Osteoblast (primary cell): ENCODE measurements around the gene SREK1. TPM values are rescaled to one million over a fixed set of nuclear protein-coding genes. Genes with fewer than 3 reads are reported as not detected.

Experiments
- DNase-seq: peaks from one replicate; pipeline ENCODE4 v3.0.0; 2011; ENCODE audit warnings: low spot score, mixed read lengths; ENCODE audit not compliant: insufficient read length; ENCODE audit errors: missing footprints
- H2AFZ ChIP-seq: 2 replicates; pipeline ENCODE4 v1.6.0; 2011; ENCODE audit warnings: mild to moderate bottlenecking, low read length
- H3K27ac ChIP-seq: 2 replicates; pipeline ENCODE4 v1.5.1; 2011; ENCODE audit warnings: mild to moderate bottlenecking, low read depth, low read length, moderate library complexity
- H3K27me3 ChIP-seq: 2 replicates; pipeline ENCODE4 v1.6.0; 2012; ENCODE audit warnings: mild to moderate bottlenecking, control low read depth, inconsistent platforms, low read length, moderate library complexity; ENCODE audit not compliant: insufficient read depth
- H3K36me3 ChIP-seq: 2 replicates; pipeline ENCODE4 v1.5.1; 2011; ENCODE audit warnings: mild to moderate bottlenecking, low read length, control low read depth, moderate library complexity; ENCODE audit not compliant: insufficient read depth
- H3K4me1 ChIP-seq: 2 replicates; pipeline ENCODE4 v1.5.1; 2011; ENCODE audit warnings: mild to moderate bottlenecking, low read length, control low read depth, moderate library complexity; ENCODE audit not compliant: insufficient read depth
- H3K4me2 ChIP-seq: 2 replicates; pipeline ENCODE4 v1.6.0; 2011; ENCODE audit warnings: mild to moderate bottlenecking, low read length; ENCODE audit not compliant: insufficient read depth
- H3K4me3 ChIP-seq: fragments of 200-600 bp; sonication (generic); 3 replicates; pipeline ENCODE4 v1.5.1; 2012; ENCODE audit warnings: mild to moderate bottlenecking, low read length, inconsistent platforms; ENCODE audit not compliant: insufficient read depth
- H3K79me2 ChIP-seq: 2 replicates; pipeline ENCODE4 v1.6.0; 2012; ENCODE audit warnings: mild to moderate bottlenecking, low read length, control low read depth, inconsistent platforms; ENCODE audit not compliant: insufficient read depth
- H3K9me3 ChIP-seq: 2 replicates; pipeline ENCODE4 v1.5.1; 2011; ENCODE audit warnings: low read depth, low read length, control low read depth
- H4K20me1 ChIP-seq: 2 replicates; pipeline ENCODE4 v1.6.0; 2012; ENCODE audit warnings: mild to moderate bottlenecking, low read length, control low read depth; ENCODE audit not compliant: insufficient read depth
- total RNA-seq: library from RNA; depleted of rRNA; stranded (reverse); fragments of >200 nt; gene quantifications from 2 replicates; pipeline ENCODE4 v1.2.3, GENCODE V29; 2012
- TF ChIP-seq, protein P1 (sequence below): IDR thresholded peaks from 2 replicates; pipeline ENCODE4 v1.5.1; 2011; ENCODE audit warnings: mild to moderate bottlenecking, low read depth, low read length, moderate library complexity; ENCODE audit errors: extremely low read depth

The SREK1 gene
- total RNA-seq, 1 donor = 86.5 TPM

DNA sequence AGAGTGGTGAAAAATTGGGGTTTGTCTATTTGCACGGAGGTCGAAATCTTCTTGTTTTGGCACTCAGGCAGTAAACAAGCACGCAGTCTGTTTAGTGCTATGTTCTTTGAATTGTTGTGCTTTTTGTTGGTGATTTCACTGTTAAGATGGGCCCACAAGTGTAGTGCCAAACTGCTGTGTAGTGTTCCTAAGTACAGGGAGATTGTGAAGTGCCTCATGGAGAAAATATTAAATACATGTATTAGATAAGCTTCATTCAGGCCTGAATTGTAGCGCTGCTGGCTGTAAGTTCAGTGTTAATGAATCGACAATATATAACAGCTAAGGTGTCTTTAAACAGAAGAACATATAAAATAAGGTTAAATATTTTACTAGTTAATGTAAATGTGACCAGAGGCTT, 17.3 kb downstream of the SREK1 start:
- H3K27me3 ChIP-seq = no peaks in the 10 kb centered on the region
- no peaks in the 10 kb centered on the region for H3K9me3 ChIP-seq
- no peaks in the 10 kb centered on the region for H3K4me1 ChIP-seq
- no peak for DNase-seq
- H3K36me3 ChIP-seq = peaks cover 73% of the 10 kb centered on the region
- H3K79me2 ChIP-seq = peaks cover 43% of the 10 kb centered on the region
- no peaks in the 10 kb centered on the region for H4K20me1 ChIP-seq
- H3K27ac ChIP-seq = no peak overlapping the region
- TF ChIP-seq, protein P1, sequence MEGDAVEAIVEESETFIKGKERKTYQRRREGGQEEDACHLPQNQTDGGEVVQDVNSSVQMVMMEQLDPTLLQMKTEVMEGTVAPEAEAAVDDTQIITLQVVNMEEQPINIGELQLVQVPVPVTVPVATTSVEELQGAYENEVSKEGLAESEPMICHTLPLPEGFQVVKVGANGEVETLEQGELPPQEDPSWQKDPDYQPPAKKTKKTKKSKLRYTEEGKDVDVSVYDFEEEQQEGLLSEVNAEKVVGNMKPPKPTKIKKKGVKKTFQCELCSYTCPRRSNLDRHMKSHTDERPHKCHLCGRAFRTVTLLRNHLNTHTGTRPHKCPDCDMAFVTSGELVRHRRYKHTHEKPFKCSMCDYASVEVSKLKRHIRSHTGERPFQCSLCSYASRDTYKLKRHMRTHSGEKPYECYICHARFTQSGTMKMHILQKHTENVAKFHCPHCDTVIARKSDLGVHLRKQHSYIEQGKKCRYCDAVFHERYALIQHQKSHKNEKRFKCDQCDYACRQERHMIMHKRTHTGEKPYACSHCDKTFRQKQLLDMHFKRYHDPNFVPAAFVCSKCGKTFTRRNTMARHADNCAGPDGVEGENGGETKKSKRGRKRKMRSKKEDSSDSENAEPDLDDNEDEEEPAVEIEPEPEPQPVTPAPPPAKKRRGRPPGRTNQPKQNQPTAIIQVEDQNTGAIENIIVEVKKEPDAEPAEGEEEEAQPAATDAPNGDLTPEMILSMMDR = no peak
- no peak overlapping the region for H3K4me2 ChIP-seq
- H3K4me3 ChIP-seq = no peak overlapping the region
- H2AFZ ChIP-seq = no peak overlapping the region

GRCh38 chr5:66164044-66164790, 20.1 kb downstream of the SREK1 start:
- peaks cover 87% of the 10 kb centered on the region for H3K36me3 ChIP-seq
- H3K27ac ChIP-seq = no peak overlapping the region
- TF ChIP-seq, protein P1 = no peak
- no peak overlapping the region for H3K4me3 ChIP-seq
- peaks cover 4% of the 10 kb centered on the region for H4K20me1 ChIP-seq
- no peaks in the 10 kb centered on the region for H3K27me3 ChIP-seq
- H3K4me1 ChIP-seq = no peaks in the 10 kb centered on the region
- no peak overlapping the region for H3K4me2 ChIP-seq
- no peaks in the 10 kb centered on the region for H3K9me3 ChIP-seq
- DNase-seq = no peak
- H2AFZ ChIP-seq = no peak overlapping the region
- peaks cover 27% of the 10 kb centered on the region for H3K79me2 ChIP-seq

DNA sequence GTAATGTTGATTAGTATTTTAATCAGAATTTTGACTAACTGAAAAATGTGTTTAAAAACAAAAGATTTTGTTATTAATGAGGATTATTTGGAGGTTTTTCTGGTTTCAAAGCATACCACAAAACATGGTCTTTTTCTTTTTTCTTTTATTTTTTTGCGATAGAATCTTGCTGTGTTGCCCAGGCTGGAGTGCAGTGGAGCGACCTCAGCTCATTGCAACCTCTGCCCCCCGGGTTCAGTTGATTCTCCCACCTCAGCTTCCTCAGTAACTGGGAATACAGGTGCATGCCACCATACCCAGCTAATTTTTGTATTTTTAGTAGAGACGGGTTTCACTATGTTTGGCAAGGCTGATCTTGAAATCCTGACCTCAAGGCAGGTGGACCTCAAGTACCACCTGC, 24.1 kb downstream of the SREK1 start:
- DNase-seq = no peak
- Histone ChIP-seq H3K4me2 (no peak overlapping the region), H3K36me3 (peaks cover 73% of the 10 kb centered on the region), H3K4me1 (no peaks in the 10 kb centered on the region), H3K9me3 (no peaks in the 10 kb centered on the region), H3K27ac (no peak overlapping the region), H3K27me3 (no peaks in the 10 kb centered on the region), H4K20me1 (peaks cover 4% of the 10 kb centered on the region), H3K79me2 (peaks cover 20% of the 10 kb centered on the region), H2AFZ (no peak overlapping the region), H3K4me3 (no peak overlapping the region)
- TF ChIP-seq, protein P1 = no peak

GRCh38 chr5:66169534-66169933, 25.4 kb downstream of the SREK1 start:
- Histone ChIP-seq H4K20me1 (peaks cover 4% of the 10 kb centered on the region), H3K9me3 (no peaks in the 10 kb centered on the region), H3K79me2 (peaks cover 23% of the 10 kb centered on the region), H3K4me1 (no peaks in the 10 kb centered on the region), H3K36me3 (peaks cover 63% of the 10 kb centered on the region), H3K4me3 (no peak overlapping the region), H3K27ac (no peak overlapping the region), H3K4me2 (no peak overlapping the region), H2AFZ (no peak overlapping the region), H3K27me3 (no peaks in the 10 kb centered on the region)
- DNase-seq = no peak
- TF ChIP-seq, protein P1 = no peak
